IMR-90 (cell line): Measurements from ENCODE around the gene CLPX.

ENCODE experiments used
- CEBPB ChIP-seq: IDR thresholded peaks from 2 replicates; pipeline ENCODE4 v1.6.1; 2012; ENCODE audit warnings: low read depth, low read length, improper control_type of control experiment
- CHD1 ChIP-seq: IDR thresholded peaks from 2 replicates; pipeline ENCODE4 v1.6.1; 2012; ENCODE audit warnings: low read depth, low read length, improper control_type of control experiment
- CTCF ChIP-seq: conservative IDR thresholded peaks from 2 replicates; pipeline ENCODE4 v1.5.1; 2012; ENCODE audit warnings: mild to moderate bottlenecking, low read depth, low read length, improper control_type of control experiment
- NFE2L2 ChIP-seq: fragments of 150-350 bp; IDR thresholded peaks from 2 replicates; pipeline ENCODE4 v1.6.1; 2016; ENCODE audit warnings: low read depth, mild to moderate bottlenecking, low read length
- POLR2A ChIP-seq: IDR thresholded peaks from 2 replicates; pipeline ENCODE4 v1.6.1; 2012; ENCODE audit warnings: mild to moderate bottlenecking, low read depth, low read length
- RAD21 ChIP-seq: IDR thresholded peaks from 2 replicates; pipeline ENCODE4 v1.6.1; 2012; ENCODE audit warnings: low read length, improper control_type of control experiment
- RCOR1 ChIP-seq: IDR thresholded peaks from 2 replicates; pipeline ENCODE4 v1.6.1; 2012; ENCODE audit warnings: mild to moderate bottlenecking, low read length, improper control_type of control experiment; ENCODE audit not compliant: insufficient replicate concordance
- RFX5 ChIP-seq: IDR thresholded peaks from 2 replicates; pipeline ENCODE4 v1.8.0; 2012; ENCODE audit warnings: low read depth, mild to moderate bottlenecking, low read length, moderate library complexity
- SMC3 ChIP-seq: fragments of 150-350 bp; IDR thresholded peaks from 2 replicates; pipeline ENCODE4 v1.6.1; 2016; ENCODE audit warnings: low read depth, mild to moderate bottlenecking, antibody characterized with exemption, low read length, moderate library complexity
- USF2 ChIP-seq: fragments of 150-350 bp; IDR thresholded peaks from 2 replicates; pipeline ENCODE4 v1.6.1; 2017; ENCODE audit warnings: mild to moderate bottlenecking, antibody characterized with exemption, low read length, low read depth

GRCh38 chr15:65195548-65195923 is 10.4 kb upstream of the CLPX start:
- TF ChIP-seq POLR2A (no peak), SMC3 (no peak), CTCF (no peak), NFE2L2 (no peak), CEBPB (no peak), RAD21 (no peak), USF2 (no peak), CHD1 (no peak), RCOR1 (no peak), RFX5 (no peak)
